NCI-H82 treated with DMSO at 0.1 percent for 48 hours (cell line): ENCODE data around the gene SATB2.

Source experiments
- DNase-seq: peaks from one replicate; lab custom pipeline; 2025; ENCODE audit not compliant: unreplicated experiment; lab: John Stamatoyannopoulos, UW

The SATB2 gene

GRCh38 chr2:199409759-199410529 lies 47.8 kb downstream of the SATB2 start:
- DNase-seq: peak; percentile 37

- no peak for DNase-seq
These were observed 50.3 kb downstream of the SATB2 start for GRCh38 chr2:199407421-199407820.

- no peak for DNase-seq
These were observed 52.5 kb downstream of the SATB2 start for GRCh38 chr2:199405241-199405640.

GRCh38 chr2:199404841-199405240 lies 52.9 kb downstream of the SATB2 start:
- no peak for DNase-seq

- DNase-seq: no peak
These were observed 62.4 kb downstream of the SATB2 start for GRCh38 chr2:199395311-199395710.

GRCh38 chr2:199392363-199392762 lies 65.4 kb downstream of the SATB2 start:
- no peak for DNase-seq

GRCh38 chr2:199388728-199389268 lies 68.9 kb downstream of the SATB2 start:
- DNase-seq: no peak

GRCh38 chr2:199384043-199384442 lies 73.7 kb downstream of the SATB2 start:
- no peak for DNase-seq

- no peak for DNase-seq
These were observed 74.7 kb downstream of the SATB2 start for GRCh38 chr2:199383021-199383420.

- no peak for DNase-seq
These were observed 75.6 kb downstream of the SATB2 start for GRCh38 chr2:199382091-199382490.

- peak; percentile 85 for DNase-seq
These were observed 76.2 kb downstream of the SATB2 start for GRCh38 chr2:199381531-199381930.

GRCh38 chr2:199378948-199379650 lies 78.6 kb downstream of the SATB2 start:
- DNase-seq: peak; percentile 62

GRCh38 chr2:199370150-199370780 lies 87.5 kb downstream of the SATB2 start:
- DNase-seq: no peak

- DNase-seq: no peak
These were observed 91.3 kb downstream of the SATB2 start for GRCh38 chr2:199366406-199366805.

- no peak for DNase-seq
These were observed 93.6 kb downstream of the SATB2 start for GRCh38 chr2:199364153-199364552.

- DNase-seq: no peak
These were observed 101.3 kb downstream of the SATB2 start for GRCh38 chr2:199356412-199356811.

GRCh38 chr2:199348871-199349270 lies 108.9 kb downstream of the SATB2 start:
- DNase-seq: no peak

GRCh38 chr2:199344012-199344411 lies 113.7 kb downstream of the SATB2 start:
- DNase-seq: no peak

GRCh38 chr2:199342334-199342733 lies 115.4 kb downstream of the SATB2 start:
- DNase-seq: no peak

GRCh38 chr2:199341123-199341522 lies 116.6 kb downstream of the SATB2 start:
- DNase-seq: no peak

GRCh38 chr2:199339891-199340605 lies 117.7 kb downstream of the SATB2 start:
- no peak for DNase-seq
